ENCODE measurements around the gene CSNK1D.

DNA sequence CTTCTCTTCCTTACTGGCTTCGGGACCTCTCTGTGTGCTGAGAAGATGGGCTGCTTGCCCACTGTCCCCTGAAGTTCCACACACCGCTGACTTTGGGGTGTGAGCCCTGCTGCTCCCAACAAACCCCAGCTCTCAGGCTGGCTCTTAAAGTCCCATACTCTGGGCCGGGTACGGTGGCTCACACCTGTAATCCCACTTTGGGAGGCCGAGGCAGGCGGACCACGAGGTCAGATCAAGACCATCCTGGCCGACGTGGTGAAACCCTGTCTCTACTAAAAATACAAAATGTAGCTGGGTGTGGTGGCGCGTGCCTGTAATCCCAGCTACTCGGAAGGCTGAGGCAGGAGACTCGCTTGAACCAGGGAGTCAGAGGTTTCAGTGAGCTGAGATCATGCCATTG, 26.7 kb upstream of the CSNK1D start:
- no peak for TF ChIP-seq POLR2A (IDR thresholded peaks at IDR 0.05)
- TF ChIP-seq, protein P1, sequence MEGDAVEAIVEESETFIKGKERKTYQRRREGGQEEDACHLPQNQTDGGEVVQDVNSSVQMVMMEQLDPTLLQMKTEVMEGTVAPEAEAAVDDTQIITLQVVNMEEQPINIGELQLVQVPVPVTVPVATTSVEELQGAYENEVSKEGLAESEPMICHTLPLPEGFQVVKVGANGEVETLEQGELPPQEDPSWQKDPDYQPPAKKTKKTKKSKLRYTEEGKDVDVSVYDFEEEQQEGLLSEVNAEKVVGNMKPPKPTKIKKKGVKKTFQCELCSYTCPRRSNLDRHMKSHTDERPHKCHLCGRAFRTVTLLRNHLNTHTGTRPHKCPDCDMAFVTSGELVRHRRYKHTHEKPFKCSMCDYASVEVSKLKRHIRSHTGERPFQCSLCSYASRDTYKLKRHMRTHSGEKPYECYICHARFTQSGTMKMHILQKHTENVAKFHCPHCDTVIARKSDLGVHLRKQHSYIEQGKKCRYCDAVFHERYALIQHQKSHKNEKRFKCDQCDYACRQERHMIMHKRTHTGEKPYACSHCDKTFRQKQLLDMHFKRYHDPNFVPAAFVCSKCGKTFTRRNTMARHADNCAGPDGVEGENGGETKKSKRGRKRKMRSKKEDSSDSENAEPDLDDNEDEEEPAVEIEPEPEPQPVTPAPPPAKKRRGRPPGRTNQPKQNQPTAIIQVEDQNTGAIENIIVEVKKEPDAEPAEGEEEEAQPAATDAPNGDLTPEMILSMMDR (IDR thresholded peaks at IDR 0.05): no peak
